SK-N-SH treated with all-trans-retinoic acid at 6 μM for 48 hours (cell line): ENCODE data around the gene VSTM4.

Experiments
- ATAC-seq: fragments of 200-7000 bp; cut with Tn5 transposase; 3 replicates; pipeline ENCODE4 v1.9.1; 2020; ENCODE audit warnings: mild to moderate bottlenecking, moderate library complexity
- ARNTL ChIP-seq: fragments of 450-650 bp; formaldehyde crosslinking; IDR thresholded peaks from 2 replicates; pipeline ENCODE4 v1.5.0; 2020; ENCODE audit warnings: low read depth, mild to moderate bottlenecking, moderate library complexity, borderline replicate concordance
- BACH2 ChIP-seq: fragments of 250-450 bp; sonication (Bioruptor Pico); IDR thresholded peaks from 2 replicates; pipeline ENCODE4 v1.9.0; 2021; ENCODE audit warnings: mild to moderate bottlenecking, borderline replicate concordance
- CSDC2 ChIP-seq: fragments of 250-450 bp; sonication (Bioruptor Pico); IDR thresholded peaks from 2 replicates; pipeline ENCODE4 v1.5.0; 2020; ENCODE audit warnings: mild to moderate bottlenecking, moderate library complexity
- ESRRG ChIP-seq: fragments of 250-450 bp; sonication (Bioruptor Pico); IDR thresholded peaks from 2 replicates; pipeline ENCODE4 v1.6.1; 2021; ENCODE audit warnings: mild to moderate bottlenecking
- GLIS3 ChIP-seq: fragments of 250-450 bp; sonication (Bioruptor Pico); IDR thresholded peaks from 2 replicates; pipeline ENCODE4 v1.5.0; 2020; ENCODE audit warnings: mild to moderate bottlenecking, moderate library complexity
- ISL1 ChIP-seq: fragments of 250-450 bp; sonication (Bioruptor Pico); IDR thresholded peaks from 2 replicates; pipeline ENCODE4 v2.1.2; 2022; ENCODE audit warnings: mild to moderate bottlenecking, moderate library complexity
- OSR1 ChIP-seq: fragments of 250-450 bp; sonication (Bioruptor Pico); IDR thresholded peaks from 2 replicates; pipeline ENCODE4 v1.8.0; 2022; ENCODE audit warnings: moderate library complexity, mild to moderate bottlenecking, inconsistent platforms
- RARB ChIP-seq: fragments of 250-450 bp; sonication (Bioruptor Pico); IDR thresholded peaks from 2 replicates; pipeline ENCODE4 v1.8.0; 2021; ENCODE audit warnings: mild to moderate bottlenecking, moderate library complexity
- SNAI2 ChIP-seq: fragments of 250-450 bp; sonication (Bioruptor Pico); IDR thresholded peaks from 2 replicates; pipeline ENCODE4 v1.5.0; 2020; ENCODE audit warnings: mild to moderate bottlenecking, moderate library complexity
- TCF4 ChIP-seq: fragments of 250-450 bp; sonication (Bioruptor Pico); IDR thresholded peaks from 2 replicates; pipeline ENCODE4 v1.8.0; 2021; ENCODE audit warnings: mild to moderate bottlenecking, moderate library complexity, borderline replicate concordance
- TOX ChIP-seq: fragments of 250-450 bp; sonication (Bioruptor Pico); IDR thresholded peaks from 2 replicates; pipeline ENCODE4 v1.8.0; 2021; ENCODE audit warnings: mild to moderate bottlenecking, moderate library complexity, borderline replicate concordance
- ZC3H10 ChIP-seq: fragments of 250-450 bp; sonication (Bioruptor Pico); IDR thresholded peaks from 2 replicates; pipeline ENCODE4 v1.5.1; 2021; ENCODE audit warnings: mild to moderate bottlenecking, moderate library complexity
- ZFP3 ChIP-seq: fragments of 250-450 bp; sonication (Bioruptor Pico); IDR thresholded peaks from 2 replicates; pipeline ENCODE4 v1.5.0; 2020; ENCODE audit warnings: mild to moderate bottlenecking, moderate library complexity
- ZFP30 ChIP-seq: fragments of 450-650 bp; formaldehyde crosslinking; IDR thresholded peaks from 2 replicates; pipeline ENCODE4 v1.5.0; 2022; ENCODE audit warnings: mild to moderate bottlenecking, moderate library complexity
- ZNF70 ChIP-seq: fragments of 450-650 bp; formaldehyde crosslinking; IDR thresholded peaks from 2 replicates; pipeline ENCODE4 v1.5.0; 2020; ENCODE audit warnings: mild to moderate bottlenecking, moderate library complexity
- ZNF8 ChIP-seq: fragments of 450-650 bp; formaldehyde crosslinking; IDR thresholded peaks from 2 replicates; pipeline ENCODE4 v1.5.0; 2020; ENCODE audit warnings: mild to moderate bottlenecking, moderate library complexity
- TF ChIP-seq, protein P1 (sequence below): fragments of 250-450 bp; sonication (Bioruptor Pico); IDR thresholded peaks from 2 replicates; pipeline ENCODE4 v1.5.1; 2021; ENCODE audit warnings: mild to moderate bottlenecking, moderate library complexity
- TF ChIP-seq, protein P2 (sequence below): fragments of 250-450 bp; sonication (Bioruptor Pico); IDR thresholded peaks from 2 replicates; pipeline ENCODE4 v1.8.0; 2020; ENCODE audit warnings: mild to moderate bottlenecking, moderate library complexity, borderline replicate concordance
- TF ChIP-seq, protein P3 (sequence below): fragments of 250-450 bp; sonication (Bioruptor Pico); IDR thresholded peaks from 2 replicates; pipeline ENCODE4 v1.5.0; 2020; ENCODE audit warnings: mild to moderate bottlenecking, moderate library complexity
- TF ChIP-seq, protein P4 (sequence below): fragments of 250-450 bp; sonication (Bioruptor Pico); IDR thresholded peaks from 2 replicates; pipeline ENCODE4 v1.5.1; 2020; ENCODE audit warnings: low read depth, mild to moderate bottlenecking, moderate library complexity
- TF ChIP-seq, protein P5 (sequence below): fragments of 250-450 bp; sonication (Bioruptor Pico); IDR thresholded peaks from 2 replicates; pipeline ENCODE4 v1.8.0; 2021; ENCODE audit warnings: low read depth, mild to moderate bottlenecking, moderate library complexity, borderline replicate concordance

The VSTM4 gene

DNA sequence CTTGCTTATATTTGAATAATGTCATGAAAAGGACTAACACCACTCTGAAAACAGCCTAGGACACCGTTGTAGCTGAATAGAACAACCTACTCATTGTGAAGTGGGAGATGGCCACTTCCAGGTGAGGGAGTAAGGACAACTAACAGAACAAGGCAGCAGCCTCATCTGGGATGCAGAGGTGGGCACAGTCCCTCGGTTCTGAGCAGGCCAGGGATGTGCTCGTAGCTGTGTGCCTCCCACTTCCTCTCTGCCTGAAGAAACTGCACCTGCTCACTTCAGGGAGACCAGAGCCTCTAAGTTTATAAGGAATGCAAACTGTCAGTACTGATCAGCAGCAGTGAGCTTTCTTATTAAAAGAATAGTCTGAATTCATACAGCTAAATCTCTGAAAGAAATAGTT lies 2.5 kb downstream of the VSTM4 start (continued):
- TF ChIP-seq, protein P1, sequence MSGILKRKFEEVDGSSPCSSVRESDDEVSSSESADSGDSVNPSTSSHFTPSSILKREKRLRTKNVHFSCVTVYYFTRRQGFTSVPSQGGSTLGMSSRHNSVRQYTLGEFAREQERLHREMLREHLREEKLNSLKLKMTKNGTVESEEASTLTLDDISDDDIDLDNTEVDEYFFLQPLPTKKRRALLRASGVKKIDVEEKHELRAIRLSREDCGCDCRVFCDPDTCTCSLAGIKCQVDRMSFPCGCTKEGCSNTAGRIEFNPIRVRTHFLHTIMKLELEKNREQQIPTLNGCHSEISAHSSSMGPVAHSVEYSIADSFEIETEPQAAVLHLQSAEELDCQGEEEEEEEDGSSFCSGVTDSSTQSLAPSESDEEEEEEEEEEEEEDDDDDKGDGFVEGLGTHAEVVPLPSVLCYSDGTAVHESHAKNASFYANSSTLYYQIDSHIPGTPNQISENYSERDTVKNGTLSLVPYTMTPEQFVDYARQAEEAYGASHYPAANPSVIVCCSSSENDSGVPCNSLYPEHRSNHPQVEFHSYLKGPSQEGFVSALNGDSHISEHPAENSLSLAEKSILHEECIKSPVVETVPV (CRISPR knock-in tag) = no peak
- TF ChIP-seq ARNTL (CRISPR knock-in tag) (no peak), ZFP30 (CRISPR knock-in tag) (no peak), GLIS3 (CRISPR knock-in tag) (no peak), ZNF70 (CRISPR knock-in tag) (no peak), BACH2 (CRISPR knock-in tag) (no peak), ISL1 (CRISPR knock-in tag) (no peak), ESRRG (CRISPR knock-in tag) (no peak), SNAI2 (CRISPR knock-in tag) (no peak)
- TF ChIP-seq, protein P2, sequence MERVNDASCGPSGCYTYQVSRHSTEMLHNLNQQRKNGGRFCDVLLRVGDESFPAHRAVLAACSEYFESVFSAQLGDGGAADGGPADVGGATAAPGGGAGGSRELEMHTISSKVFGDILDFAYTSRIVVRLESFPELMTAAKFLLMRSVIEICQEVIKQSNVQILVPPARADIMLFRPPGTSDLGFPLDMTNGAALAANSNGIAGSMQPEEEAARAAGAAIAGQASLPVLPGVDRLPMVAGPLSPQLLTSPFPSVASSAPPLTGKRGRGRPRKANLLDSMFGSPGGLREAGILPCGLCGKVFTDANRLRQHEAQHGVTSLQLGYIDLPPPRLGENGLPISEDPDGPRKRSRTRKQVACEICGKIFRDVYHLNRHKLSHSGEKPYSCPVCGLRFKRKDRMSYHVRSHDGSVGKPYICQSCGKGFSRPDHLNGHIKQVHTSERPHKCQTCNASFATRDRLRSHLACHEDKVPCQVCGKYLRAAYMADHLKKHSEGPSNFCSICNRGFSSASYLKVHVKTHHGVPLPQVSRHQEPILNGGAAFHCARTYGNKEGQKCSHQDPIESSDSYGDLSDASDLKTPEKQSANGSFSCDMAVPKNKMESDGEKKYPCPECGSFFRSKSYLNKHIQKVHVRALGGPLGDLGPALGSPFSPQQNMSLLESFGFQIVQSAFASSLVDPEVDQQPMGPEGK = no peak

DNA sequence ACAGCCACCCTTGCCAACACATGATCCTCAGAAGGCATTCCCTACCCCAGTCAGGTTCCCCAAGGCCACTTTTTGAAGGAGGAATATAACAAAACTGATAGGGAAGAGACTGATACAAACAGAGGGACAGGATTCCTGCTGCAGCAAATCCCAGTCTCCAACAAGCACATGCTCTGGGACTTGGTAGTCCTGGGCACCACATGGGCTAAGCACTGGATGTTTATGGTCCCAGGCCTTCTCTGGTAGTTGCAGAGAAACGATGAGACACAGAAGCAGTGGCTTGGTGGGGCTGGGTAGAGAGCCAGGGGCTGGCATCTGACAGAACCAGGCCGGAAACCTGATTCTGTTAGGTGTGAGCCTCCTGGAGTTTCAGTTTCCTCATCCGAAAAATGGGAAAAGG lies 3.2 kb downstream of the VSTM4 start:
- TF ChIP-seq RARB (CRISPR knock-in tag) (no peak), ESRRG (CRISPR knock-in tag) (no peak), BACH2 (CRISPR knock-in tag) (no peak)
- TF ChIP-seq, protein P3, sequence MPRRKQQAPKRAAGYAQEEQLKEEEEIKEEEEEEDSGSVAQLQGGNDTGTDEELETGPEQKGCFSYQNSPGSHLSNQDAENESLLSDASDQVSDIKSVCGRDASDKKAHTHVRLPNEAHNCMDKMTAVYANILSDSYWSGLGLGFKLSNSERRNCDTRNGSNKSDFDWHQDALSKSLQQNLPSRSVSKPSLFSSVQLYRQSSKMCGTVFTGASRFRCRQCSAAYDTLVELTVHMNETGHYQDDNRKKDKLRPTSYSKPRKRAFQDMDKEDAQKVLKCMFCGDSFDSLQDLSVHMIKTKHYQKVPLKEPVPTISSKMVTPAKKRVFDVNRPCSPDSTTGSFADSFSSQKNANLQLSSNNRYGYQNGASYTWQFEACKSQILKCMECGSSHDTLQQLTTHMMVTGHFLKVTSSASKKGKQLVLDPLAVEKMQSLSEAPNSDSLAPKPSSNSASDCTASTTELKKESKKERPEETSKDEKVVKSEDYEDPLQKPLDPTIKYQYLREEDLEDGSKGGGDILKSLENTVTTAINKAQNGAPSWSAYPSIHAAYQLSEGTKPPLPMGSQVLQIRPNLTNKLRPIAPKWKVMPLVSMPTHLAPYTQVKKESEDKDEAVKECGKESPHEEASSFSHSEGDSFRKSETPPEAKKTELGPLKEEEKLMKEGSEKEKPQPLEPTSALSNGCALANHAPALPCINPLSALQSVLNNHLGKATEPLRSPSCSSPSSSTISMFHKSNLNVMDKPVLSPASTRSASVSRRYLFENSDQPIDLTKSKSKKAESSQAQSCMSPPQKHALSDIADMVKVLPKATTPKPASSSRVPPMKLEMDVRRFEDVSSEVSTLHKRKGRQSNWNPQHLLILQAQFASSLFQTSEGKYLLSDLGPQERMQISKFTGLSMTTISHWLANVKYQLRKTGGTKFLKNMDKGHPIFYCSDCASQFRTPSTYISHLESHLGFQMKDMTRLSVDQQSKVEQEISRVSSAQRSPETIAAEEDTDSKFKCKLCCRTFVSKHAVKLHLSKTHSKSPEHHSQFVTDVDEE (CRISPR knock-in tag) = no peak
- TF ChIP-seq, all 23 proteins: peak for 0
- ATAC-seq = no peak

DNA sequence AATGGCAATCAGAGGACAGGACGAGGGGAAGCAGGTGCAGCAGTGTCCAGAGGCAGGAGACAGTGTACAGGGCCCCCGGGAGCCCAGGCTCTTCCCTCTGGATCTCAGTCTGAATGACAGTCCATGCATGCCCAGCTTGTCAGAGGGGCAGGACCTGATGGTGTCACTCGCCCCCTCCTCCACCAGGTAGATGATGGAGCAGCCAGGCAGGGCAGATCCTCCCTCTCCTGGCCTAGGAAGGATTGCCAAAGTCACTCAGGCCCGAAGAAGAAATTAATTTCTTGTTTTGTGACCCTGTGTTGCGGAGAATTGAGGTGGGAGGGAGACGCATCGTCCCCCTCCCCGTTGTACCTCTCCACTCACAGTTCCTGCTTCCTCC lies 4.0 kb downstream of the VSTM4 start:
- no peak for TF ChIP-seq ZNF70 (CRISPR knock-in tag)
- no peak for TF ChIP-seq OSR1 (CRISPR knock-in tag)
- TF ChIP-seq RARB (CRISPR knock-in tag) = no peak
- TF ChIP-seq CSDC2 (CRISPR knock-in tag) = no peak
- no peak for TF ChIP-seq TCF4 (CRISPR knock-in tag)
- TF ChIP-seq, protein P4, sequence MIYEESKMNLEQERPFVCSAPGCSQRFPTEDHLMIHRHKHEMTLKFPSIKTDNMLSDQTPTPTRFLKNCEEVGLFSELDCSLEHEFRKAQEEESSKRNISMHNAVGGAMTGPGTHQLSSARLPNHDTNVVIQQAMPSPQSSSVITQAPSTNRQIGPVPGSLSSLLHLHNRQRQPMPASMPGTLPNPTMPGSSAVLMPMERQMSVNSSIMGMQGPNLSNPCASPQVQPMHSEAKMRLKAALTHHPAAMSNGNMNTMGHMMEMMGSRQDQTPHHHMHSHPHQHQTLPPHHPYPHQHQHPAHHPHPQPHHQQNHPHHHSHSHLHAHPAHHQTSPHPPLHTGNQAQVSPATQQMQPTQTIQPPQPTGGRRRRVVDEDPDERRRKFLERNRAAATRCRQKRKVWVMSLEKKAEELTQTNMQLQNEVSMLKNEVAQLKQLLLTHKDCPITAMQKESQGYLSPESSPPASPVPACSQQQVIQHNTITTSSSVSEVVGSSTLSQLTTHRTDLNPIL (CRISPR knock-in tag) = no peak
- TF ChIP-seq ESRRG (CRISPR knock-in tag) = no peak
- TF ChIP-seq TOX = no peak
- TF ChIP-seq, protein P1 (CRISPR knock-in tag) = no peak
- TF ChIP-seq SNAI2 (CRISPR knock-in tag) = no peak
- TF ChIP-seq, protein P5, sequence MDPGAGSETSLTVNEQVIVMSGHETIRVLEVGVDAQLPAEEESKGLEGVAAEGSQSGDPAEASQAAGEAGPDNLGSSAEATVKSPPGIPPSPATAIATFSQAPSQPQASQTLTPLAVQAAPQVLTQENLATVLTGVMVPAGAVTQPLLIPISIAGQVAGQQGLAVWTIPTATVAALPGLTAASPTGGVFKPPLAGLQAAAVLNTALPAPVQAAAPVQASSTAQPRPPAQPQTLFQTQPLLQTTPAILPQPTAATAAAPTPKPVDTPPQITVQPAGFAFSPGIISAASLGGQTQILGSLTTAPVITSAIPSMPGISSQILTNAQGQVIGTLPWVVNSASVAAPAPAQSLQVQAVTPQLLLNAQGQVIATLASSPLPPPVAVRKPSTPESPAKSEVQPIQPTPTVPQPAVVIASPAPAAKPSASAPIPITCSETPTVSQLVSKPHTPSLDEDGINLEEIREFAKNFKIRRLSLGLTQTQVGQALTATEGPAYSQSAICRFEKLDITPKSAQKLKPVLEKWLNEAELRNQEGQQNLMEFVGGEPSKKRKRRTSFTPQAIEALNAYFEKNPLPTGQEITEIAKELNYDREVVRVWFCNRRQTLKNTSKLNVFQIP (CRISPR knock-in tag) = no peak
- TF ChIP-seq, protein P3 (CRISPR knock-in tag) = no peak
- TF ChIP-seq ZNF8 (CRISPR knock-in tag) = no peak
- no peak for TF ChIP-seq ZFP30 (CRISPR knock-in tag)
- TF ChIP-seq ZFP3 = no peak
- no peak for TF ChIP-seq GLIS3 (CRISPR knock-in tag)
- TF ChIP-seq ZC3H10 (CRISPR knock-in tag) = no peak

More for the DNA sequence above, 4.0 kb downstream of the VSTM4 start:
- no peak for ATAC-seq
